Activated CD8-positive, alpha-beta memory T cell treated with anti-CD3 and anti-CD28 coated beads for 1 hour (primary cell): Measurements from ENCODE around the gene PARP15.
"Not testable (repeated sequence)": the region's sequence is repeated elsewhere in the genome, so short reads cannot be mapped to it uniquely, and the experiment has no call there.

ENCODE experiments used
- DNase-seq, 2 donors: peaks; one replicate each; pipeline ENCODE4 v3.0.0-alpha.2; 2020; ENCODE audit warnings: low read depth in 1 of 2; ENCODE audit errors: extremely low read depth in 1 of 2

The PARP15 gene

DNA sequence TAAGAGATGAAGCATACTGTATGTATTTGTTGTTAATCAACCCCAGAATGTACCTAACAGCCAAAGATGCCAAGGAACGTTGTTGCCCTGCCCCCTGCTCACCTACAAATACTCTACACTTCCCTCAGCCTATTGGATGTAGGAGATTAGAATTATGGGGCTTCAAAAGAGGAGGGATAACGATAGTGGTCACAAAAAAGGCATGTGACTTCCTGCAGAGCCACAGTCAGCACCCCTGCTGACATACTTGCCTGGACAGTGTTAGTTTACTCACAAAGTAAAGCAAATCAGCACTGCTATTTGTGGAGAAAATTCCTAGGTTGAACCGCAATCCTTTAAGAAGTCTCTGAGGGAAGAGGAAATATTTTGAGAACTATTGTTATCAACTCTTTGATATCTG lies 37.9 kb downstream of the PARP15 start:
- DNase-seq: no peak

DNA sequence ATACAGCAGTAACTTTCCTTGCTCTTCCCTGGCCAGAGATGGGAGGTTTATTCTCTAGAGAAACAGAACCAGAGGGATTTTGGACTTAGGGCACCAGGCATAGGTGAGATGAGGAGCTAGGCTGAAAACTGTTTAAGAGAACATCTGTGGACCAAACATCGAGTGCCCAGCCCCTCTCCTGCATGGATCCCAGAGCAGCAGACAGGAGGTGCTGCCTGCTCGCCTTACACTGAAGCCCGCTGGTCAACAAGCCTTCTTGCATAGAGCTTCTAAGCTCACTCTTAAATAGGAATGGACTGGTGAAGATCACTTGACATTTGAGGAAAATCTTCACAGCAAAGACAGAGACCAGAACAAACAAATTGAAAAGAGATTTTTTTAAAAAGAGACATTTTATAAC lies 41.2 kb downstream of the PARP15 start:
- no peak for DNase-seq

DNA sequence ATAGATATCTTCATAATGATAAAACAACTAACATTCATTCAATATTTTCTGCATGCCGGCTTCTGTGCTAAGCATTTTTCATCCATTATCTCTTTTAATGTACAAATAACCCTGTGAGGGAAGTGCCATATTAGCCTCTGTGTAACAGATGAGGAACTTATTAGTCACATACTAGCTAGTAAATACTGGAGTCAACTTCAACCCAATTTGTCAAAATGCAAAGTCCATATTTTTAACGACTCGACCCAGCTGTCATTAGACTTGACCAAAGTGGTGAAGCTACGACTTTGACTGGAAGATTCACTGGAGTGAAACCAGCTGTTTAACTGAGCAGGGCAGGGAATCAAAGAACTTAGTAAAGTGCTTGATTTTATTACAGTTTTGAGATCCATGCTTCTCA lies 41.6 kb downstream of the PARP15 start:
- no peak for DNase-seq

DNA sequence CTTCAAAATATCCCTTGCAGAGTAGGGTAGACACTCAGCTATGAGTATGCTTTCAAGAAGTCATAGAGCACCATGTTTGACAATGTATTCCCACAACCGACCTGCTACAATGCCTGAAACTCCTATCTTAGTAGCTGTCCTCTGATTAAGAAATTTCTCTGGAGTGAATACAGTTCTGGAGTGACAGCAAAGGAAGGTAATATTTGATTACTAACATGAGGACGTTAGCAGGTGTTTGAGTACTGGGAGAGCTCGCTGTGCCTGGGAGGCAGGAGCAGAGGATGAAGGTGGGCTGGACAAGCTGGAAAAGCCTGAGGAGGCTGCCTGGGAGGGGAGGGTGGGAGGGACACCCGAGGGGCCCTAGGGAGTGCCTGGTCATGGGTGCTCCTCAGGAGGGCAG lies 42.9 kb downstream of the PARP15 start:
- DNase-seq: no peak

DNA sequence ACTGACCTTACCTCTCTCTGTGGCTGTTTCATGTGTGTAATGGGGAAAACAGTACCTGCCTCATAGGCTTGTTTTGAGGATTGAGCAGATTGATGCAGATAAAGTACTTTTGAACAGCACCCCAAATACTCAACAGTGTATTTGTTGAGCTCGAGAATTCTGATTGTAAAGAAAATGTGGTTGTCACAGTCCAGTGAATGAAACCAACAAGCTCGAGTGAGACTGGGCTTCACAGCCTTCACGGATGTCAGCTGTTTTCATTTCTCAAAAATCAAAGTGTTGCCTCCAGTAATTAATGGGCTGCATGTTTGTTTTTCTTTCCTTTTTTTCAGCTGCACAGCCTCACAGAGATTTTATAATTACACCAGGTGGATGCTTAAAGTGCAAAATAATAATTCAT lies 43.7 kb downstream of the PARP15 start:
- no peak for DNase-seq

DNA sequence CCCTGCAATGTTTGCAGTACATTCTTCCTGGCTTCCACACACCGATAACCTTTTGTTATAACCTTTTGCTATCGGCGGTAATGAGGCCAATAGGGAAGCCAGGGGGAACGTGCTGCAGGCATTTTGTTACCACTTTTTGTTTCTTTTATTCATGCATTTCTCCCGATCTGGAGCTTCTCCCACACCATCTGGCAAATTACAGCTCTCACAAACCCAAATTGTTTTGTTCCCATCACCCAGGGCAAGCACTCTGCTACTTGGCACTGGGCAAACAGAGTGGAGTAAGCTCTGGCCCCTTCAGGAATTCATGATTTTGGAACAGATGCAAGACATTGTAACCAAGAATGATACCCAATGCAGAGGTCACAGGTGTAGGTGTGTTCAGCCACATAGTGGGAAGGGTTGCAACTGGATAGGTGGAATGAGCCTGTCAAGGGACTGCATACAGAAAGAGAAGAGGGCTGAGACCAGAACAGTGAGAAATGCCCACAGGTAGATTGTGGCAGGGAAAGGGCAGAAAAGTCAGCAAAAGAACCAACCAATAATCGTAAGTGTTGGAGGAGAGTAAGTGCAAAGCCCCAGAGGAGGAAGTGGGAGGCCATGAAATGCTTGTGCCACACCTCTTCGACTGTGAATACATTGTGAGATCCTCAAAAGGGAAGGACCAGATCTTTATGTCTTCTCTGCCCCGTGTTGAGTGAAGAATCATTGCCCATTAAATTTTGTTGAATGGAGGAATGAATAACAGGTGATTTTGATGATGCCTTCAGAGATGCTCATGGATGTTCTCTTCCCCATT lies 45.8 kb downstream of the PARP15 start:
- DNase-seq: no peak

DNA sequence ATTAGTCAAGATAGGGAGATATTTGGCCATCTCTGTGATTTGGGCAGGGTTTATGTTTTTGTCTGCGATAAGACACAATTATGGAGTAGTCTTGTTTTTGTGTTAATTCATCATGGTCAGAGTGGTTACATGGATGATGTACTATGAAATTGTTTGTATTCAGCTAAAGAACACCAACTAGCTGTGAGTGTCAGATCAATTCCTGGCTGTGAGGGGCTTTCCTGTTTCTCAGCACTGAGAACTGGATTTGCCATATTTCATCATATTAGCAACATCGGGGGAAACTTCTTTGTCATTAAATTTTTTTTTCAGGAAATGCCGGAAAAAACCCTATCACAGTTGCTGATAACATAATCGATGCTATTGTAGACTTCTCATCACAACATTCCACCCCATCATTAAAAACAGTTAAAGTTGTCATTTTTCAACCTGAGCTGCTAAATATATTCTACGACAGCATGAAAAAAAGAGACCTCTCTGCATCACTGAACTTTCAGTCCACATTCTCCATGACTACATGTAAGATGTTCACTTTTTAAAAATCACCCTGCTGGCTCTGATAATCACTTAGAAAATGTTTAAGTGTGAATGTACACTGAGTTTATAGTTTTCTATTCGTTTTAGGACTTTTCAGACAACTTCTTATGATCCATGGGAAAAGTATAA lies 49.2 kb downstream of the PARP15 start:
- no peak for DNase-seq

DNA sequence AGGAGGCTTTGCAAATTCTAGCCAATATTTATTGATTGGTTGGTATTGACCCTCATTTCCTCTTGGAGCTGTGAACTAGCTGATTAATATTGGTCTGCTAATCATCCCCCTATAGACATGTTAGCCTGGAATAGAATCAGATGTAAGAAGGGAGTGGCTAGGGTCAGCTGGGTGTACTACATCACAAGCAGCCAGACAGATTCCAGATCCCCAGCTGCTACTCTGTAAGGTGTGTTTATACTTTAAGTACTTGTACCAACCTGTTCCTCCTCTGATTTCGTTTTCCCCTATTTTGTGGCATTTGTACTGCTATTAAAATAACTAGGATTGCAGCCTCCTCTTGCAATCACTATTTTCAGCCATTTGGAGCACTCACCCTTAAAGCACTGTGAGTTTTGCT lies 49.9 kb downstream of the PARP15 start:
- no peak for DNase-seq

DNA sequence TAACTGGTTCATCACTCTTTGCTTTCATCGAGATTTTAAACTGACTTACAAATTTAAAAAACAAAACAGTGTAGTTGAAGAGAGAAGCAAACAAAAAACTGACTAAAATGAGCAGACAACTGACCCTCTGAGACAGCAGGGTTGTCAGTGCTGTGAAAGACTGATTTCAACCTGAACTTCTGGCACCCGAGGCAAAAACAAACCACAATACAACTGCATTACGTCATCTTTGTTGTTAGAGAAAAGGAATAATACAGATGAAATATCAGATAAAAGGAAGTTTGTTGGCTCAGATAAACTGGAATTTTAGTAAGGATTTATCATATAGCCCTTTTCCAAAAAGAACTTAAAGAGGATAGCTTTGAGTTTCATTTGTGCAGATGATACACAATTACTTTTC lies 51.1 kb downstream of the PARP15 start:
- no peak for DNase-seq

DNA sequence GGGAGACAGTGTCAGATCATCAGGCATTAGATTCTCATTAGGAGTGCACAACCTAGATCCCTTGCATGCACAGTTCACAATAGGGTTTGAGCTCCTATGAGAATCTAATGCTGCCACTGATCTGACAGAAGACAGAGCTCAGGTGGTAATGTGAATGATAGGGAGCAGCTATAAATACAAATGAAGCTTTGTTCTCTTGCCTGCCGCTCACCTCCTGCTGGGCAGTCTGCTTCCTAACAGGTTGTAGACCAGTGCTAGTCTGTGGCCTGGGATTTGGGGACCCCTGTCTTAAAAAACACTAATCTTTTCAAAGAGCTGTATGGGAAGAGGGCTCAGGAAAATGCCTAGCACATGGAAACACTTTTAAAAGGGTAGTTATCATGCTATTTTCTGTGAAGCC lies 52.3 kb downstream of the PARP15 start:
- DNase-seq: no peak

DNA sequence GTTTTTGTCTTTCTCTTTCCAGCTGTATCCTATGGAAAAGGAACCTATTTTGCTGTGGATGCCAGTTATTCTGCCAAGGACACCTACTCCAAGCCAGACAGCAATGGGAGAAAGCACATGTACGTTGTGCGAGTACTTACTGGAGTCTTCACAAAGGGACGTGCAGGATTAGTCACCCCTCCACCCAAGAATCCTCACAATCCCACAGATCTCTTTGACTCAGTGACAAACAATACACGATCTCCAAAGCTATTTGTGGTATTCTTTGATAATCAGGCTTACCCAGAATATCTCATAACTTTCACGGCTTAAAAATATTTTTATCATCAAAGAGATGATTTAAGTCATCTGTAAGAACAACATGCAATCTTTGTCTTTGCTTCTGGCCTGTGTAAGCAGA lies 58.3 kb downstream of the PARP15 start:
- no peak for DNase-seq

DNA sequence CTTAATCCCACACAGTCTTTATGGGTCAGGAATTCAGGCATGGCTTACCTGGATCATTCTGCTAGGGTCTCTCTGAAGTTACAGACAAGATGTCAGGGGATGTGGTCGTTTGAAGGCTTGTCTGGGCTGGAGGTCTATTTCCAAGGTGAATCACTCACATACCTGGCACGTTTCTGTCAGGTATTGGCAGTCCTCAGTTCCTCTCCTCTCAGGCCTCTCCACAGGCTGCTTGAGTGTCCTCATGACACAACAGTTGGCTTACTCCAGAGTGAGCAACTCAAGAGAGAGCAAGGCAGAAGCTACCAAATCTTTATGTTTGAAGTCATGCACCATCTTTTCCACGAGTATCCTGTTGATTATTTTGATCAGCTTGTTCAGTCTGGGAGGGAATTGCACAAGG lies 59.2 kb downstream of the PARP15 start:
- DNase-seq: no peak

DNA sequence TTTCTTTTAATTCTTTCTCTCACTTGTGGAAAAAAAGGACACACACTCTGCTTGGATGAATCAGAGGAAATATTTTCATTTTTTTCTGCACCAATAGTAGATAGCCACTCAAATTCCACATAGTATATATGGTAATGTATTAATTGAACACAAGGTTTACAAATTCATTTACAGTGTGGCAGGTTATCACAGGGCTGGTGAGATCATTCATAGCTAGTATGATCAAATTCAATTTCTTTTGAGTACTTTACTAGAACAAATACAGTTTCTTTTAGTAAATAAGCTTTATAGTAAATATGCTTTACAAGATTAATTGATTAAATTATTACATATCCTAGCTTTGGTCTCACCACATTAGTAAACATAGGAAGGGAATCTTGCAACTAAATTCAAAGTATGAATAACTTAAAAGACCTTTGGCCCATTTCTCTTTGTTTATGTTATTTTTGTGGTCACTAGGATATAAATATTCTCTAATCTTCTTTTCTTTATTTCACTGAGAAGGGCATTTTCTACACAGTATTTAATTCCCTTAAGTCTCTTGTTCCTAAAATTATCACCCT lies 63.1 kb downstream of the PARP15 start:
- no peak for DNase-seq

DNA sequence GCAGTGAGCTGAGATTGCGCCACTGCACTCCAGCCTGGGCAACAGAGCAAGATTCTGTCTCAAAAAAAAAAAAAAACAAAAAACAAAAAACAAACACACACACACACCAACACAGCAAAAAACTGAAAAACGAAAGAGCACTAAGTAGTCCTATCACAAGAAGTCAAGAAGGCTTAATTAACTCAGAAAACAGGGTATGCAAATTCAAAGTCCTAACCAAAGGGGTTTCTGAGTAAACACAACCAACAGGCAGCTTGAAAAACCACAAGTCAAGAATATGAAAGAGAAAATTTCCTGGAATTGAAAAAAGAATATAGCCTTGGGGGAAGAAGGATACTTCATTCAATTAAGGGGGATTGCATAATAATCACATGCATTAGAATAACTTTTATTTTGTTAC lies 65.5 kb downstream of the PARP15 start:
- DNase-seq: no peak

DNA sequence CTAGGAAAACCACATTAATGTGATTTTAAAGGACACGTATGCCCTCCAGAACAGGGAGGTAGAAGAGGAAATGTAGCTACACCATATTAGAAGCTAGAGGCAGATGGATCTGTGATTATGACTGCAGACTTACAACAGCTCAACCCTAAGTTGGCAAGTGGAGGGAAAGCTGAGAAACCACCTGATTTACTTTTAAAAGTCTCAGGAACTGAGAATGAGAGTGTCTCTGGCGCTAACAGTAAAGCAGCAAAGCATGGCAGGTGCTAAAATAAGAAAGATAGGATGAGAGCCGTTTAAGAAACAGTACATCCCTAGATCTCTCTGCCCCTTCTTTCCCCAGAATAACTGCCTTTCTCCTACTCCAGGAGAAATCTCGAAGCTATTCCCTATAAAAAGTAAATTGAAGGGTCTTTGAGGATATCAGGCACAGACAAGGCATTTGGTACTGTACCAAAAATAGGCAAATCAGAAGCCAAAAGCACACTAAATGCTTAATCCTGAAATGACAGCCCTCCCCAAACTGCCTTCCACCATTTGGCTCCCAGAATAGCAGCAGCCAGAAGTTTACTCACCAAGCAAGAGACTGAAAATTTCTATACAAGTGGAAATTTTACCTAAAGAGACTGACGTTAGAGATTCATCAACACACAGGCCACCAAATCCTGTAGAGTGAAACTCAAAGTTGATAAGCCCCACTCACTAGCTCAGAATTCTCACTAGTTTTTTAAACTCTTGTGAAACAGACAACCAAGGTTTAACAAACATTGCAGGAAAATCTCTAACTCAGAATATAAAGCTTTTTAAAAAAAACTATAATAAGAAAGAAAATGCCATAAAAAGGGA lies 68.9 kb downstream of the PARP15 start:
- no peak for DNase-seq

DNA sequence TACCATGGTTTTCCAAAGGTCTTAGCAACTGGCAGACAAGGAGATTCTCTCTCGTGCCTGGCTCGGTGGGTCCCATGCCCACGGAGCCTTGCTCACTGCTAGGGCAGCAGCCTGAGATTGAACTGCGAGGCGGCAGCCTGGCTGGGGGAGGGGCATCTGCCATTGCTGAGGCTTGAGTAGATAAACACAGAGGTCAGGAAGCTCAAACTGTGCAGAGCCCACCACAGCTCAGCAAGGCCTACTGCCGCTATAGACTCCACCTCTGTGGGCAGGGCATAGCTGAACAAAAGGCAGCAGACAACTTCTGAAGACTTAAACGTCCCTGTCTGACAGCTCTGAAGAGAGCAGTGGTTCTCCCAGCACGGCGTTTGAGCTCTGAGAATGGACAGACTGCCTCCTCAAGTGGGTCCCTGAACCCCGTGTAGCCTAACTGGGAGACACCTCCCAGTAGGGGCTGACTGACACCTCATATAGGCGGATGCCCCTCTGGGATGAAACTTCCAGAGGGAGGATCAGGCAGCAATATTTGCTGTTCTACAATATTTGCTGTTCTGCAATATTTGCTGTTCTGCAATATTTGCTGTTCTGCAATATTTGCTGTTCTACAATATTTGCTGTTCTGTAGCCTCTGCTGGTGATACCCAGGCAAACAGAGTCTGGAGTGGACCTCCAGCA lies 73.9 kb downstream of the PARP15 start:
- DNase-seq: not testable (repeated sequence)

DNA sequence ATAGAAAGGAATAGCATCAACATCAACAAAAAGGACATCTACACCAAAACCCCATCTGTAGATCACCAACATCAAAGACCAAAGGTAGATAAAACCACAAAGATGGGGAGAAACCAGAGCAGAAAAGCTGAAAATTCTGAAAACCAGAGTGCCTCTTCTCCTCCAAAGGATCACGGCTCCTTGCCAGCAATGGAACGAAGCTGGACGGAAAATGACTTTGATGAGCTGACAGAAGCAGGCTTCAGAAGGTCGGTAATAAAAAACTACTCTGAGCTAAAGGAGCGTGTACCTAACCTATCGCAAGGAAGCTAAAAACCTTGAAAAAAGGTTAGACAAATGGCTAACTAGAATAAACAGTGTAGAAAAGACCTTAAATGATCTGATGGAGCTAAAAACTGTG lies 74.5 kb downstream of the PARP15 start:
- not testable (repeated sequence) for DNase-seq

DNA sequence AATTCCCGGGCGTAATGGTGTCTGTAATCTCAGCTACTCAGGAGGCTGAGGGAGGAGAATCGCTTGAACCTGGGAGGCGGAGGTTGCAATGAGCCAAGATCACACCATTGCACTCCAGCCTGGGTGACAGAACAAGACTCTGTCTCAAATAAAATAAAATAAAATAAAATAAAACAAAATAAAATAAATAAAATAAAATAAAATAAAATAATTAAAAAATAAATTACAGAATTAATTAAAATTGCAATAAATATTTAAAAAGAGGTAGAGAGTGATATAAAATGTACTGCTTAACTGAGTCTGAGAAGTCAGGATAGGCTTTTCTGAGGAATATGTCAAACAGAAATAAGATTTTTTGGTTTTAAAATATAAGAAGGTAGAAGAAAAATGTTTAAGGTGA lies 80.9 kb downstream of the PARP15 start:
- DNase-seq: not testable (repeated sequence)

DNA sequence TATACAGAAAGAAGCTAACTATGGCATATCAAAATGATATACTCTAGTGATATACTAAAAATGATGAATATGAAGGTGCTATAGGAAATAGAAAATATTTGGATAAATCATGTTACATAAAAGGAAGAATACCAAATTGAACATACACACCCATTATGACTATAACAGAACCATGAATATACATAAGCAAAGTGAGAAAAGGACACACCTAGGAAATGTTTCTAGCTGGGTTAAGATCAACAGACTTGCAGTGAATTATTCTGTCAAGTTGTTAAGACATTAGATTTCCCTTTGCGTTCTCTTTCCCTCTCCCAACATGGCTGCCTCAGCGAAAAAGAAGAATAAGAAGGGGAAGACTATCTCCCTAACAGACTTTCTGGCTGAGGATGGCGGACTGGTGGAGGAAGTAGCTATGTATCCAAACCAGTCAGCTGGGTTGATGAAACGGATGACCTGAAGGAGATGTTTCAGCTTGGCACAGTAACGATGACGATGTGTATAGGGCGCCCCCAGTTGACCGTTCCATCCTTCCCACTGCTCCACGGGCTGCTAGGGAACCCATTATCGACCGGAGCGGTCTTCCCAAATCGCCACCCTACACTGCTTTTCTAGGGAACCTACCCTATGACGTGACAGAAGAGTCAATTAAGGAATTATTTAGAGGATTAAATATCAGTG lies 83.0 kb downstream of the PARP15 start:
- DNase-seq: no peak

DNA sequence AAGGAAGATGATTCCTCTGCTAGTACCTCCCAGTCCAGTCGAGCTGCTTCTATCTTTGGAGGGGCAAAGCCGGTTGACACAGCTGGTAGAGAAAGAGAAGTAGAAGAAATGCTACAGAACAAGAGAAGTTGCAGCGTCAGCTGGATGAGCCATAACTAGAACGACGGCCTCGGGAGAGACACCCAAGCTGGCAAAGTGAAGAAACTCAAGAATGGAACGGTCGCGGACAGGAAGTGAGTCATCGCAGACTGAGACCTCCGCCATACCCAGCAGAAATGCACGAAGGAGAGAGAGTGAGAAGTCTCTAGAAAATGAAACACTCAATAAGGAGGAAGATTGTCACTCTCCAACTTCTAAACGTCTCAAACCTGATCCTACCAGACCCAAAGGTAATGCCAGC lies 84.2 kb downstream of the PARP15 start:
- DNase-seq: no peak
